NCI-H187 (cell line): ENCODE data around the gene CAMK1D.
"Not testable (repeated sequence)": the region's sequence is repeated elsewhere in the genome, so short reads cannot be mapped to it uniquely, and the experiment has no call there.

ENCODE experiments used
- DNase-seq, 2 experiments: peaks; one replicate each; lab custom pipeline; 2025; lab: John Stamatoyannopoulos, UW

Gene CAMK1D

DNA sequence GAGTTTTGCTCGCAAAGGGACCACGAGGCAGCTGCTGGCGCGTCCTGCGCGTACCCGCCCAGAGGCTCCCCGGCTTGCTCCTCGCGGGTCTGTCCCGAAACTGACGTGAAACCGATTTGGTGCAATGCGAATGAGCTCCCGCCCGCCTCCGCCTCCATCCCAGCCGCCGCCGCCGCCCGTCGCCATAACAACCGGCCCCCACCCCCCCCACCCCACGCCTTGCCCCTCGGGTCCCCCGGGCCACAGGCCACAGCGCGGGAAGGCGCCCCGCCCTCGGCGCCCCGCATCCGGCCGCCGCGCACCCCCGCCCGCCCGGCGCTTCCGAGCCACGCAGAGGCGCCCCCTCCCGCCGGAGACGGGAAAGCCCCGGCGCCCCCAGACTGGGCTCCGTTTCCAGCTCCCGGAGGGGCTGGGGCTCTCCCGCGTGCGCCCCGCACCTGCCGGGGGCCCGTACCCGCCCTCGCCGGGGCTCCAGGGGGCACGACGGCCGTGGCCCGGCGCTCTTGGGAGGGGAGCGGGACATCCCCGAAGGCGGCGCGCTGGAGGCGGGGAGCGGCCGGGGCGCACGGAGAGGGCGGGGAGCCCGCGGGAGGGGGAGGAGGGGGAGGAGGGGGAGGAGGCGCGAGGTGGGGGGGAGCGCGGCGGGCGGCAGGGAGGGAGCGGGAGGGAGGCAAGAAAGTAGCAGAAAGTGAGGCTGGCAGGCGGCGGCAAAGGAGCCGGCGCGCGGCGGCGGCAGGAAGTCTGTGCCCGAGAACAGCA, at the start of gene CAMK1D:
CAMK1D (plus strand) TSS at position 678 of the 759 bp plus-strand sequence.
- peak; percentile 36 to 52 for DNase-seq

DNA sequence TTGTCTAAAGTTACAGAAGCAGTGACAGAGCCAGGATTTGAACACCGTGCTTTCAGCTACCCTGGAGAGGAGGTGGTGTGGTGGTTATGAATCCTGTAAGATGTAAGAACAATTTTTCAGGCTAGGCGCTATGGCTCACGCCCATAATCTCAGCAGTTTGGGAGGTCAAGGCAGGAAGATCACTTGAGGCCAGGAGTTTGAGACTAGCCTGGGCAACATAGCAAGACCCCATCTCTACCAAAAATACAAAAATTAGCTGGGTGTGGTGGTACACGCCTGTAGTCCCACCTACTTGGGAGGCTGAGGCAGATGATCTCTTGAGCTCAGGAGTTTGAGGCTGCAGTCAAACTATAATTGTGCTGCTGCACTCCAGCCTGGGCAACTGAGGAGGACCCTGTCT, 48.3 kb upstream of the CAMK1D start:
- not testable (repeated sequence) for DNase-seq

- DNase-seq = no peak
Observed at GRCh38 chr10:12308057-12308456, 41.3 kb upstream of the CAMK1D start.

DNA sequence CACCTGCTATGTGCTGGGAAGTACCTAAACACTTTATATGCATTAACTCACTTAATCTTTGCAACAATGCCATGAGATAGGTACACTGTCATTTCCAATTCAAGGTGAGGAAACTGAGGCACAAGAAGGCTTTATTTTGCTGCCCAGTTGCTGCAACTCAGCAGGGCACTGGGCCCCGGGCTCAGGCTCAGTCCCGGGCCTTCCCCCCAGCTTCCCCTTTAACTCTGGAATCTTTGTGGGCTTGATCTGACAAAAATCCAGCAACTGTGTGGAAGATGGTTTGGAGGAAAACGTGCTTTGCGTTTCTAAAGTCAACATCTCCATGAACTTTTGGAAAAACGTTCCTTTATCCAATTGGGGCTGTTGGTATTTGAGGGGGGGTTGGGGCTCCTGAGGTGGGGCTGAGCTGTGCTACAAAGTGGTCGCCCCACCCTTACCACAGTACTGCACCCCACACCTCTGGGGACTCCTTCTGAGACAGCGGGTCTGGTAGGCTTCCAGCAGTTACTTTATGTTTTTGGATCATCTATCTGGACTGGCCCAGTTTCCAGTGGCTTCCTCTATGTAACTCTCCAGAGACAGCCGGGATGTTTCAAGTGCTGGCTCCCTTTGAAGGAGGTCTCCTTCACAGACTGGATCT, 40.5 kb upstream of the CAMK1D start:
- DNase-seq = no peak

GRCh38 chr10:12309783-12310182, 39.6 kb upstream of the CAMK1D start:
- not testable (repeated sequence) for DNase-seq

- DNase-seq = no peak
Observed at GRCh38 chr10:12314836-12315235, 34.5 kb upstream of the CAMK1D start.

GRCh38 chr10:12319076-12319475, 30.3 kb upstream of the CAMK1D start:
- no peak for DNase-seq

- no peak for DNase-seq
Observed at GRCh38 chr10:12320892-12321291, 28.5 kb upstream of the CAMK1D start.

- DNase-seq = no peak
Observed at GRCh38 chr10:12321641-12322040, 27.7 kb upstream of the CAMK1D start.

DNA sequence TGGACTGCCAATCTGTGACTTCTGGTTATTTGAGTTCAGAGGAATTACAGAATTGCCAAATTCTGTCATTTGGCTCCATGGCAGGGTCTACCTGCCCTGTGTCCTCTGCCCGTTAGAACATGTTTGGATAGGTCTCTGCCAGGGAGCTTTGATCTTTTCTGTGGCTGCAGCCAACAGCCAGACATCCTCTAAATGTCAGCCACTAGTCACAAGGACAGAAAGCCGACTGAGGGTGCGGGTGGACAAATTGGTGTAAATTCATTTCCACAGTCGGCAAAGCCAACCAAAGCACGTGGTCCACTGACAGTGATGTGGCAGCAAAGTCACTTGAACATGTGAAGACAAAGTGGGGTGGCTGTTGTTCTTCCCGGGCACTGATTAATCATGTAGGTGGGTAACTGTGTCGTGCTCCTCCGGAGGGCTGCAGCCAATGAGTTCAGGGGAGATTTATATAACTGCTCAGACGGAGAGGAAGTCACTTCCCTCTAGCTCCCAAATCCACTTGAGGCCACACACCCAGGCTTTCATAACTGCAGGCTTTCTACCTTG, 26.7 kb upstream of the CAMK1D start:
- no peak for DNase-seq

- no peak for DNase-seq
Observed at GRCh38 chr10:12324530-12324929, 24.8 kb upstream of the CAMK1D start.

DNA sequence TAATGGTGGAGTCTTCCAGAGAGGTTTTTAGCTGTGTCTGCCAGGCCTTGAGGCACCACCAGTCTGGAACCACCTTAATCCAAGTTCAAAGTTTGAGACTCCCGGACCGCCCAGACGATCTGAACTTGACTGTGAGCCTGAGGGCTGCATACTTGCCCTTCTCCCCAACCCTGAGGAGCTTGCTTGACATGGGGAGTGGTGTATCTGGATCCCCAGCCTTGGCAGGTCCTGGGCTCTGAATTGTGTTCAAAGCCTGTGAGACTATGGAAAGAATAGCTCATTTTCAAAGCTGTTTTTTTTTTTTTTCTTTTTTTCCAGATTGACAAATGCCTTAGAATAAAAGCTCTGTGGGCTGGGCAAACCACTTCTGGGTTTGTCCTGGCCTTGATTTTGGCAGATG, 22.3 kb upstream of the CAMK1D start:
- DNase-seq = no peak

DNA sequence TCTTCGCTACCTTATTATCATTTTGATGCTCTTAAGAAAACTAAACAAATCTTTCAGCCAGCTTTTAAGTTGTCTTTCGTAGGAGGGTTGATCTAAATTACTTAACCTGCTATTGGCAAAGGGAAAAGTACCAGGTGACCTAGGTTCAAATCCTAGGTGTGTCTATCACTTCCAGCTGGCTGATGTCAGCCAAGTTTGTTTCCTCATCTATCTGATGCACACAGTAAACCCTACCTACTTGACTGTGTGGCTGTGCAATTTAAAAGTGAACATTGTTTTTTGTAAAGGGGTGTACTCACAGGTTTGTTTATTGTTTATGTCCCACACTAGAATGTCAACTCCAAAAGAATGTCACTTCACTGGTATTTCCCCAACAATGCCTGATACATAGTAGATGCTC, 21.9 kb upstream of the CAMK1D start:
- DNase-seq = no peak

DNA sequence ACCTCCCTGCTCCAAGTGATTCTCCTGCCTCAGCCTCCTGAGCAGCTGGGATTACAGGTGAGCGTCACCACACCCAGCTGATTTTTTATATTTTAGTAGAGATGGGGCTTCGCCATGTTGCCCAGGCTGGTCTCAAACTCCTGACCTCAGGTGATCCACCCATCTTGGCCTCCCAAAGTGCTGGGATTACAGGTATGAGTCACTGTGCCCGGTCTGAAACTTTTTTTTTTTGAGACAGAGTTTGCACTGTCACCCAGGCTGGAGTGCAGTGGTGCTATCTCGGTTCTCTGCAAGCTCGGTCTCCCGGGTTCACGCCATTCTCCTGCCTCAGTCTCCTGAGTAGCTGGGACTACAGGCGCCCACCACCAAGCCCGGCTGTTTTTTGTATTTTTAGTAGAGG, 21.0 kb upstream of the CAMK1D start:
- DNase-seq = not testable (repeated sequence)

DNA sequence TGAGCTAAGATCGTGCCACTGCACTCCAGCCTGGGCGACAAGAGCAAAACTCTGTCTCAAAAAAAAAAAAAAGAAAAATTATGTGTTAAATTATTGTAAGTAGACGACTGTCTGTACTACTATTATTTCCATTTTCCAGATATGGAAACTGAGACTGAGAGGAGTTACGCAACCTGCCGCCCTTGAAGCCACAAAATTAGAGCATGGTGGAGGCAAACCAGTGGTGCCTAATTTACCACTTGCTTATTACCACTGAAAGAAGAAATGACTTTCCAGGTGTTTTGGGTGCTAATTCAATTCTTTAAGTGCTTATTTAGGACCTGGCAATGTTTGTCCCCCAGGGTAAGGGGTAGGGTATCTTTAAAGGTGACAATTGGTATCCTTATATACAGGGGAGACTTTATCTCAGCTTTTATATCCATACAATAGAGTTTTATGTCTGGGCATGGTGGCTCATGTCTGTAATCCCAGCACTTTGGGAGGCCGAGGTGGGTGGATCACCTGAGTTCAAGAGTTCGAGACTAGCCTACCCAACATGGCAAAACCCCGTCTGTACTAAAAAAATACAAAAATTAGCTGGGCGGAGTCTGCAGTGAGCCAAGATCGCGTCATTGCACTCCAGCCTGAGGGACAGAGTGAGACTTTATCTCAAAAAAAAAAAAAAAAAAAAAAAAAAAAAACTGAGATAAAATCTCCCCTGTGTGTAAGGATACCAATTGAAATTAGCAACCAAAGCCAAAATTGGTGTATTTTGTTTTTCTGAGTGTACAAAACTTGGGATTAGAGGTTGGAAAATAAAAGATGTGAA, 16.6 kb upstream of the CAMK1D start:
- DNase-seq = no peak

DNA sequence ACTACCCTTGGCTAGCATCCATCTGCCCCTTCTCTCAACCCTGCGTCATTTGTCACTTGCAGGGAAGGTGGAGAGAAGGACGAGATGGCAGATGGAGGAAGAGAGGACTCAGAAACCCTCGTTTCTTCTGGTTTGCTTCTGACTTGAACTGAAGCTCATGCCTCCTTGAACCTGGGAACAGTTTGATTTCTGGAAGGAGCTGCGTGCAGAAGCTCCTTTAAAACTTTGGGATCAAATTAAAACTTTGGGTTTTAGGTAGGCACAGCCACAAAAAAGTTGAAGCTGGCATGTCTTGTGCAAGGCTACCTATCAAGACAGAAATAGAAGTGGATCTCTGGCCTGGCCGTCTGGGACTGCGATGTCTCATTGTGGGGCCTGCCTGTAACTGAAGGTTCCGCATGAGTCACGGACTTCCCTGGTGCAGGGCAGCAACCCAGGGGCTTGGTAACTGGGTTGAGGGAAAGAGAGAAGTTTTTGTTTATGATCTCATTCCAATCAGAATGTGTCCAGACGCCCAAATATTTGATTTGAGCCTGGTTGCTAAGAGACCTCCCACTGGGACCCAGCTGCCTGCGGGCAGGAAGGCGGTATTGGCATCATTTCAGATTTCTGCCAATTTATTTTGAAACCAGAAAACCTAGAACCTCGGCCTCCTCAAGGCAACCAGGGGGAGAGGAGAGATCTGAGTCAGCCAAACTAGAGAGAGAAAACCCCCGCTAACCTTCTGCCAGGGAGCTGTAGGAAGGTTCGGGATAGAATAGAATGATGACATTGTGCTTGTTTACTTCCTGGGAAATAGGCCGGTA, 15.8 kb upstream of the CAMK1D start:
- DNase-seq = no peak

- no peak for DNase-seq
Observed at GRCh38 chr10:12334186-12334530, 15.2 kb upstream of the CAMK1D start.

DNA sequence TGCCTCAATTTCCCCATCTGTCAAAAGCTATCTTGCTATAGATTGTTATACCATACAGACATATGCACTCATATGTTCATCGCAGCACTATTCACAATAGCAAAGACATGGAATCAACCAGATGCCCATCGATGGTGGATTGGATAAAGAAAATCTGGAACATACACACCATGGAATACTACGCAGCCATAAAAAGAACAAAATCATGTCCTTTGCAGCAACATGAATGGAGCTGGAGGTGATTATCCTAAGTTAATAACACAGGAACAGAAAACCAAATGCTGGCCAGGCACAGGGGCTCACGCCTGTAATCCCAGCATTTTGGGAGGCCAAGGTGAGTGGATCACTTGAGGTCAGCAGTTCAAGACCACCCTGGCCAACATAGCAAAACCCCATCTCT, 14.2 kb upstream of the CAMK1D start:
- not testable (repeated sequence) for DNase-seq

GRCh38 chr10:12337453-12338372, 11.6 kb upstream of the CAMK1D start:
- DNase-seq = no peak

GRCh38 chr10:12338981-12339380, 10.4 kb upstream of the CAMK1D start:
- no peak for DNase-seq

GRCh38 chr10:12340371-12340770, 9.0 kb upstream of the CAMK1D start:
- DNase-seq = no peak
